GM19455 (cell line): Measurements from ENCODE around the gene RC3H2.
"Not testable (repeated sequence)": the region's sequence is repeated elsewhere in the genome, so short reads cannot be mapped to it uniquely, and the experiment has no call there.

Experiments used
- ATAC-seq: cut with Tn5 transposase; IDR thresholded peaks from one replicate; pipeline ENCODE4 v1.9.1; 2021; ENCODE audit not compliant: unreplicated experiment

RC3H2 gene

GRCh38 chr9:122845116-122845515, 60.0 kb downstream of the RC3H2 start:
- ATAC-seq: no peak

GRCh38 chr9:122844137-122844536, 61.0 kb downstream of the RC3H2 start:
- ATAC-seq: no peak

- no peak for ATAC-seq
These were observed 63.7 kb downstream of the RC3H2 start for GRCh38 chr9:122841501-122841900.

GRCh38 chr9:122838441-122838840, 66.7 kb downstream of the RC3H2 start:
- ATAC-seq: not testable (repeated sequence)

GRCh38 chr9:122837266-122837850, 67.8 kb downstream of the RC3H2 start:
- no peak for ATAC-seq

GRCh38 chr9:122835313-122835731, 69.8 kb downstream of the RC3H2 start:
- ATAC-seq: no peak

GRCh38 chr9:122832194-122832593, 73.0 kb downstream of the RC3H2 start:
- ATAC-seq: no peak

GRCh38 chr9:122828965-122829284, 76.2 kb downstream of the RC3H2 start:
- ATAC-seq: not testable (repeated sequence)

GRCh38 chr9:122827761-122828093, 77.4 kb downstream of the RC3H2 start:
- ATAC-seq: peak; percentile 6

- no peak for ATAC-seq
These were observed 82.2 kb downstream of the RC3H2 start for GRCh38 chr9:122822938-122823337.

- no peak for ATAC-seq
These were observed 83.1 kb downstream of the RC3H2 start for GRCh38 chr9:122822056-122822455.

GRCh38 chr9:122821278-122821943, 83.7 kb downstream of the RC3H2 start:
- ATAC-seq: no peak

GRCh38 chr9:122820490-122820845, 84.7 kb downstream of the RC3H2 start:
- ATAC-seq: no peak

GRCh38 chr9:122819791-122820489, 85.2 kb downstream of the RC3H2 start:
- ATAC-seq: no peak

- no peak for ATAC-seq
These were observed 85.8 kb downstream of the RC3H2 start for GRCh38 chr9:122819326-122819725.

GRCh38 chr9:122816163-122816867, 88.8 kb downstream of the RC3H2 start:
- ATAC-seq: no peak

GRCh38 chr9:122815544-122815943, 89.6 kb downstream of the RC3H2 start:
- no peak for ATAC-seq

- ATAC-seq: no peak
These were observed 90.6 kb downstream of the RC3H2 start for GRCh38 chr9:122814545-122814944.

GRCh38 chr9:122812736-122813135, 92.4 kb downstream of the RC3H2 start:
- no peak for ATAC-seq

- peak; percentile 81 for ATAC-seq
These were observed 94.7 kb downstream of the RC3H2 start for GRCh38 chr9:122810306-122810946.

GRCh38 chr9:122809261-122809660, 95.9 kb downstream of the RC3H2 start:
- ATAC-seq: not testable (repeated sequence)
